ELR (cell line): ENCODE data around the gene TENM4.

Source experiments
- DNase-seq: peaks from one replicate; pipeline ENCODE4 v3.0.0-alpha.2; 2015; ENCODE audit warnings: low read depth

TENM4 gene

DNA sequence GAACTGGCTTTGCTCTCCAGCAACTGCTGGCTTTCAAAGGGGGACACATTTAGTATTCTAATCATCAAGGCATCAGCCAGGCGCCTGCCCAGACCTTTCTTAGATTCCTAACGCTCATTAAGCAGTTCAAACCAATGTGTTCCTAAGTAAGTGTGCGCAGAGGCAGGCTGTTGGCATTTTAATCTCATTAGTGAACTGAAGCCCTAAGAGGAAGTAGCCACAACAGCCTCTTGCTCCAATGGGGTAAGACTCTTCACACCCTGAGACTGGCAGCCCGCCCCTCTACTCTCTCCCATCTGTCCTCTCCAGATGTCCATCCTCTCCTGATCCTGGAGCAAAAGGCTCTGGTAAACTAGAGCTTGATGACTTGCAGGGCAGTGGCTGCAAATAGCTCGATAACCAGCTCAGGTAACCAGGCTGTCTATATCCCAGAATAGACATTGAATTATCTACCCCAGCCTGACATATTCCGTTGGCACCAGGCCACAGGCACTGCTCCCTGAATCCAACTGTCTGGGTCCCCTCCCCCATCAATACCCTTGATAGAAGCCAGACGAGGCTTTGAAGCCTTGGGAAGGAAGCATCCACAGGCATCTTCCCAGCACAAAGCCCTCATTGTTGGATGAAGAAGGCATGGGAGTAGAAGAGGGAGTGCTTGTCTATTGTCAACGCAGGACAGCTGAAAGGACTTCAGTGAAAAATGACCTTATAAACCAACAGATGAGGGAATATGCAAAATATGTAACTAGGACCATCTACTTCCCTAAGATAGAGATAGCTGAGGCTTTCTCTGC is 321.1 kb downstream of the TENM4 start:
- no peak for DNase-seq

DNA sequence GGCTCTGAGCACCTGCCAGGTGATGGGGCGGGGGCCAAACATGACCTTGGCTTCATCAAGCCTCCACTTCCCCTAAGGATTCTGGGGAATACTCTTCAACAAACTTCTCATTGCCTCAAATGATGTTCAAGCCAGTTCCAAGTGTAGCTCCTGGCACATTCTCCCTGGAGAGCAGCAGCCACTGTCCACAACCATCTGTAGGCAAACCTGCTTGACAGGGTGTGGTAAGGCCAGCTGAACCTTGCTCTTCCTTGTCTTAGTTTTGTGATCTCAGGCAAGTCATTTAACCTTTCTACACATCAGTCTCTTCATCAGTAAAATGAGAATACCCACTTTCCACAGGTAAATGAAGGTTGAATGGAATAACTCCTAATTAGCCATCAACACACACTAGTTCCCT is 323.3 kb downstream of the TENM4 start:
- no peak for DNase-seq

DNA sequence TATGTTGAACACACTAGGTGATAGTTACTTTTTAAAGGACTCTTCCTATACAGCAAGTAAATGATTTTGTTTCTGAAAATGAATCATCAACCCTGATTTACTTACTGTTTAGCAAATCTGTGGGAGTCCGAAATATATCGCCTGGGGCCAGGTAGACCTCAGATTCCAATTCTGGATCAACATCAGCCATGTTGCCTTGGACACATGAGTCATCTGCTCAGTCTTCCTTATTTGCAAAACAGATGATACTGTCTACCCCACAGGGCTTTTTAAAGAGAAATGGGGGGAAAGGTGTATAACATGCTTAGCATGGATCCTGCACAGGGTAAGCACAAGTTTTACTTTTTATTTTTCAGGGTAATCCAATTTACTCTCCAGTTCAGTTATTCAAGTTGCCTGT is 324.2 kb downstream of the TENM4 start:
- DNase-seq, result no peak

DNA sequence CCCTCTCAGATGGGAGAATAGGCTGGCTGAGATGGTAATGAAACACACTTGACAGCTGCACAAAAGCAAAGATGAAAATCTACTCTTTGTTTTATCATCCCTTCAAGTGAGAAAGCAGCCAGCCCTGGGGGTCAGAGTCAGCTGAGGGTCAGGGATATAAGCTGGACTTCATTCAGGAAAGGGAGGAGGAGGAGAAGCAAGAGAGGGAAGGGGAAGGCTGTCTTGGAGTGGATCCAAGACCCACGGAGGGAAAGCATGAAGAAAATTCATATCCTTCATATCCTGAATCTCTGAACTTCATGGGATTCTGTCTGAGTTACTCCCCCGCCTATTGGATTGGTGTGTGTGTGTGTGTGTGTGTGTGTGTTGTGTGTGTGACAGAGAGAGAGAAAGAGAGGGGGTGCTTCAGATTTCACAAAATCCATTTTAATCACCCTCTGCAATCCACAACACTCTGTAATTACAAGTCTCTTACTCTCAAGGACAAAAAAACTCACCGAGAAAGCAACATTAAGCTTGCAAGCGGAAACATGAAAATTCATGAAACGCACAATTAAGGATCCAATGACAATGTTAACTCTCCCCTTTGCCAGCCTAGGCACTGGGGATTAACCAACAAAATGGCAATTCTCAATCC is 327.7 kb downstream of the TENM4 start:
- DNase-seq, result no peak

DNA sequence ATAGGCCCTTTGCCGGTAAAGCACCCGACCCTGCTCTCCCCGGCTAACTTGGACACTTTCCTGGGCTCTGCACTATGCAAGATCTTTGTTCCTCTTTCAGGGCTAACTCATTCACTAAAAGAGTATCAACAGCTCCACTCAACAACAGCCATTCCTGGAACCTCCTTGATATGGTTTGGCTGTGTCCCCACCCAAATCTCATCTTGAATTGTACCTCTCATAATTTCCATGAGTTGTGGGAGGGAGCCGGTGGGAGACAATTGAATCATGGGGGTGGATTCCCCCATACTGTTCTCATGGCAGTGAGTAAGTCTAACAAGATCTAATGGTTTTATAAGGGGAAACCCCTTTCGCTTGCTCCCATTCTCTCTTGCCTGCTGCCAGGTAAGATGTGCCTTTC is 330.0 kb downstream of the TENM4 start:
- DNase-seq, result no peak

DNA sequence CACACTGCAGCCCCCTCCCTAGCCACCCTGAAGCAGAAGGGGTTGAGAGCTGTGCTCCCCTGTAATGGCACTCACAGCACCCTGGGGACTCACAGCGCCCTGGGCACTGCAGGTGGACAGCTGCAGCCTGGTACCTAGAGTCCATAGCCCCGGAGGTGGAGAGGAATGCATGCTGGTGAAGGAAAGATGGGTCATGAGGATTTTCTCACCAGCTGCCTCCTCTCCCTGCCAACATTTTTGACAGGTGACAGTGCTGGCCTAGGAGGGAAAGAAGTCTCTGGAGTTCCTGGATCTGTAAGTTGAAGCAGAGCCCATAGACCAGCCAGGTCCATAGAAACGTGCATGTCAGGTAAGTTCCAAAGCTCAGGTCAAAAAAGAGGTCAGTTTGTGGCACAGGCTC is 330.5 kb downstream of the TENM4 start:
- DNase-seq, result no peak

DNA sequence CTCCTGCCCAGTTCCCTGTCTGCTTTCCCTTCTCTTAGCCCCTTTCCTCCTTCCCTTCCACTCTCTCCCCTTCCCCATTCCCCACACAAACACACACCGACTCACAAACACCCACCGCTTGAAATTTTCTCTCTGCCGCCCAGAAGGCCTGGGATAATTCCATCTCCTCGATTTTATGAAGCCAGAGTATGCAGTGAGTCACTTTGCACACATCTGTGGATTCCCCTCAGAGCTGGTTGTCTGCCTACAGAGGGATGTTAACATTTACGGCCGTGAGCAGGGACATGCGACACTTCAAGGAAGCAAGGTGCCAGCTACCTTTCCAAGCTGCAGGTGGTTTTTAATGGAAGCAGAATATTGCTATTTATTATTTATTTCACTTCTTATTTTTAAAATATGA is 332.0 kb downstream of the TENM4 start:
- DNase-seq, result no peak

DNA sequence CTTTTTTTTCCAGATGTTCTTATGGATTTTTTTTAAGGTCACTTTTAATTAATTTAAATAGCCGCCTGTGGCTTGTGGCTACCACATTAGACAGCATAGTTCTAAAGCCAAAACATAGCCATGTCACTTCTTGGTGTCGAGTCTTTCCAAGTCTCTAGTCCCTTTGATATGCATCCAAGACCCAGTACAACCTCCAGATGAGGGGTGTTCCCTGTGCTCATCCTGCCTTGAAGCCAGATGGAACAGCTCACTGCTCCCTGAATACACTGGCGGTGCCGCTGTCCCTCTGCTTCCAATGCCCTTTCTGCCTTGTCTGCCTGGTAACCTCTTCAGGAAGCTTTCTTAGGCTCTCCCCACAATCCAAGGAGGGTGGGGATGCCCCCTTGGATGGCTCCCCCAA is 338.0 kb downstream of the TENM4 start:
- no peak for DNase-seq

DNA sequence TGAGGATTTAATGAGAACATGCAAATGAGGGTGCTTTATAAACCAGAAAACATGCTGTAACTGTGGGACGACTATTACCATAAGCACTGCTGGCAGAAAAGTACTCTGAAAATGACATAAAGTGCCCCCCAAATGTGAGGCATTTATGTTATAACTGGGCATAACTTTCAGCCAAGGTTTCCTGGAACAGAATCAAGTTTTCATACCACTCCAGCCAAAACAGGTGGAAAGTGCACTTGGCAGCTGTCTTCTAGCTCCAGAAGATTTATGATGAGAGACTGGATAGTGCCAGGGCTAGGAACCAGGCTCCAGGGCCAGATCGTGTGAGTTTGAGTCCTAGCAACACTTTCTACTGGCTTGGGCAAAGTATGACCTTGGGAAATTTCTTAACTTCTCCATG is 339.2 kb downstream of the TENM4 start:
- no peak for DNase-seq

DNA sequence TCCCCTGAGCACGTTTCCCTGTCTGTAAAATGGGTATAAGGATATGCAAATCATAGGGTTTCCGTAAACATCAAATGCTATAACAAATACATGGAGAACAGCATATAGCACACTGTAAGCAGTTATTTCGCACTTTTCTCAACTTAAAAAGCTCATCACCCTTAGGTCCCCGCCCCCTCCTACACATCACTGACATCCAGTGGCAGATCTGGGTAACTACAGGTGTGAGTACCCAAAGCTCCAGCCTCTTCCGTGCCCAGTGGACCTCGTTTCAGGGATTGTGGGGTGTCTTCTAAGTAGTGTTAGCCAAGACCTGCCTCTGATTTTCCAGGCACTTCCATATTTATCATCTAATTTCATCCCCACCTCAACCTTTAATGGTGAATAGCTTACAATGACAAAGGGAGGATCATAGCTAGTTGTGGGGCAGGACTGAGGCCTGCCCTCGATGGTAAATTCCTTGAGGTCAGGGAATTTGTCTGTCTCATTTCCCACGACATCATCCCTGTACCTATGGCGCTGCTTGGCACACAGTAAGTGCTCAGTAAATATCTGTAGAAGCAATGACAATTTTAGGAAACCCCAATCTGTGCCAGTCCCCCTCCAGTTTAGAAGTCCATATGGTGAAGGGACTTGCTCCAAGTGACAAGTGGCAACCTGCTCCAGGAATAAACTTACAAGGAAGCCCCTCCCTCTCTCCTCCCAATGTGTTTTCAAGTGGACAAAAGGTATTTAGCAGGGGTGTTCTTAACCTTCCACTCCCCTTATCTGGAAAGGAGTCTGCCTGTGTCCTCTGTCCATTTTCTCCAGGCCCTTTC is 340.5 kb downstream of the TENM4 start:
- DNase-seq, result peak; percentile 57

DNA sequence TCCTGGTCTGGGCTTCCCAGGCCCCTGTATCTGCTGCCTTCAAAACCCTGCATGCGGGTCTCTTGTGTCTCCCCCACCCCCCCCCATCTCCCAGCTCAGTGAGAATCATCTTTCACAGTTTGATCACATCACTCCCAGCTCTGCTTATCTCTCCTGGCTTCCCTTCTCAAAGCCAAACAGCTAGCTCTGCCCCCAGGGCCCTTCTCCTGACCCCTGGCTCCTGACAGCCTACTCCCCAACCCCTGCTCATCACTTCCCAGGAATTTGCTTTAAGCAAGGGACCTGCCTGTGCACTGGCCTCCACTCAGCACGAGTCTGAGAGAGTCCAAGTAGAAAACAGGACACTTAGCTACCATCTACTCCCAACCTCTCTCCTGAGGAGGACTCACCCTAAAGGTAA is 342.7 kb downstream of the TENM4 start:
- DNase-seq, result no peak

DNA sequence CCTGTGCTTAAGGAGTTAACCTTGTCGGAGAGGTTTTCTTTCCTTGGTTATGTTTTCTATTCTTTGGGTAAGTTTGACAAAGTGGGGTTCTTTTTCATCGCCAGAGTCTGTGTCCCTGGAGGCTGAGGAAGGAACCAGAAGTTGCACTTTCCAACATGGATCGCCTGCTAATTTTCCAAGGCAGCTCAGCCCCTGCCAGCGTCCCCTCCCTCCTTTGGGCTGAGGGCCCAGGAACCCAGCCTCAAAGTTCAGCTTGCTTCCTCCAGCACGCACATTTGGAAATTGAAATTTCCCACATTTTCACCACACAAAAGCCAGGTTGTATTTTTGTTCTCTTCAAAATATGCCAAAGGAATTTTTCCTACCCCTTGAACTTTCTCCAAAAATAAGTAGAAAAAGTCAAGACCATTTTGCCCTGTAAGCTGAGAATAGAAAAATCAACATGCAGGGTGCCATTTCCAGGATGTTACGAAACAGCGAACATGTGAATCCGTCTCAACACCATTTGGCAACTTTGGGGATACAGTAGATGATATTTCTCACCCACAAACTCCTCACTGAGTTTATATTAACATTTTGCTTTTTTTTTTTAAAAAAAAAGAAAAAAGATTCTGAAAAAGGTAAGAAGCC is 343.5 kb downstream of the TENM4 start:
- no peak for DNase-seq

DNA sequence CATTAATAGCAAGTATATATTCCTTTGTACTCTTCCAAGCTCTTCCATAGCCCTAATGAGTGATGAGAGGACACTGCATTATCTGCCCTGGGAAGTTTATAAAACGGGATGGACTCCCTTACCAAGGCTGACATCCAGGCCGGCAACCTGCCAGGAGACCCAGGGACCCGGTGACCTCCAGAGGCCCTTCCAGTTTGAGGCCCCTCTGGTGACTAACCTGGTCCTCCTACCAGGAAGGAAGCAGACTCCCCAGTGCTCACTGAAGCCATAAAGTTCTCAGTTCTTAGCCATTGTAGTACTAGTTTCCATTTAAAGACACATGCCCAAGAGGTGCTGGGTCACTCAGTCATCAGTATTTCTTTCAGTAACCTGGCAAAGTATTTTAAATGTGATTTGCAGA is 345.4 kb downstream of the TENM4 start:
- no peak for DNase-seq

DNA sequence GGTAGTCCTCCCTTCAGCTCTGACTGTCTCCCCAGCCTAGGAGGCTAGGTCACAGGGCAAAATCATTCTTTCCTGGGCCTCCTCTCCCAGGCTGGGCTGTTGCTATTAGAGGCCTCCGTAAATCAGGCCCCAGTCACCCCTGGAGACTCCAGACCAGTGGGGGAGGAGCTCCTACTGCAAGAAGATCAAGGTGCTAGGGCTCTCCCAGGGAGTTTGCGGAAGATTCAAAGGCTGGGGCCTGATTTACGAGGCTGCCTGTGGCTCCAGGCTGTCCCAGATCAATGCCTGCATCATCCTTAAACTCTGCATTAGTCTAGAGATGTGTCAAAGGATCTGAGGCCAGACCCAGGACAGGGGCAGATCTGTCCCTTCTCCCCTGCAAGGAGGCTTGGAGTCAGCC is 346.2 kb downstream of the TENM4 start:
- DNase-seq, result no peak

DNA sequence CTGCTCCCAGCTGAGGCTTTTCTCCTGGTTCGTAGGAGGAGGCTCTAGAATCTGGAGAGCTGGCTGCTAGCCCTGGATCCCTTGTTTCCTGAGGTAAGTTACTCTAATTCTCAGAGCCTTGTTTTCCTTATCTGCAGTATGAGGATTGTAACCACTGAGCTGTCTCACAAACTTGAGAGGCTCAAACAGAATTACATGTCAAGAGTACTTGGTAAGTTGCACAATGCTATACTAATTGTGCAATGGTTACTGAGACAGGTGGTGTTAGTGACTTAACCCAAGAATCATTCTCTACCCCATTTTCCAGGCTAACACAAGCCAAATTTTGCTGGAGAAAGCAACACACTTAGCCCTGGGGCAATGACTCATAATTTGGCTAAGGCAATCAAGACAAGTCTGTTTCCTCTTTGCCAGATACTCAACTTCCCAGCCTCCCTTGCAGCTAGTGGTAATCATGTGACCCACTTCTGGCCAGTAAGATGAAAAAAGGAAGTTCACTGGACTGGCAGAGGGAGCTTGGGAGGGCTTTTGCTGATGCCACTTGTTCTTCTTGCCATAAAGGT is 348.0 kb downstream of the TENM4 start:
- DNase-seq, result peak; percentile 78

DNA sequence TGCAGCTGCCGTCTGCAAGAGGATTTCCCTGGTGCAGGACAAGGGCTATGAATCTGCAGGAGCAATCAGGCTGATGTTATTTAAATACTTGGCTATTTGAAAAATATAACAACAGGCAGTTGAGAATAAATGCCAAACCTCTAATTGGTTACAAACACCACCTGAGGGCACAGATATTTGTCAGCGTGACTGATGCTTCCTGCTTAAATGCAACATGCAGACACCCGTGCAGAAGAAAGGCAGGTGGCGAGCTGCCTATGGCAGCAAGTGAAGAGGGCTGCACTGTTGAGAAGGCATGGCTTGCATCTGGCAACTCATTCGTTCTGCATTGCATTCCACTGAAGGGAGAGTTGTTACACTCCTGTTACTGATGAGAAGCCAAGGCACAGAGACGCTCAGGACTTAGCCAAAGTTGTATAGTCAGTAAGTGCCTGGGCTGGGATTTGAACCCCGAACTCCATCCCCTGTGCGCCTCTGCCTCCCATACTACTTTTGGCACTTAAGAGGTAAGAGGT is 350.6 kb downstream of the TENM4 start:
- no peak for DNase-seq

DNA sequence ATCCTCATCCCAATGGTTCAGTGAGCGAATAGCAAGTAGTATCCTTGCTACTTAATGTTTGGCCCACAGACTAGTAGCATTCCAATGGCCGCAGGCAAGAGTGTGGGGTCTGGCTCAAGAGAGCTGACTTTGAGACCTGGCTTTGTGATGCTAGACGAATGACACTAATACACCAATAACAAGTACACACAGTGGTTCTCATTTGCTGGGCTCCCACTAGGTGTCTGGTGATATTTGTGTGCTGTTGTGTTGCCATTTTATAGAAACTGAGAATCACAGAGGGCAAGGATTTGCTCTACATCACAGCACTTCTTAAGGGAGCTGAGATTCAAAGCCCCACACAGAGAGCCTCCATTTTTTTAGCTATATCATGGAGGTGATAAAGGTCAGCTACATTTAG is 351.2 kb downstream of the TENM4 start:
- DNase-seq, result no peak

DNA sequence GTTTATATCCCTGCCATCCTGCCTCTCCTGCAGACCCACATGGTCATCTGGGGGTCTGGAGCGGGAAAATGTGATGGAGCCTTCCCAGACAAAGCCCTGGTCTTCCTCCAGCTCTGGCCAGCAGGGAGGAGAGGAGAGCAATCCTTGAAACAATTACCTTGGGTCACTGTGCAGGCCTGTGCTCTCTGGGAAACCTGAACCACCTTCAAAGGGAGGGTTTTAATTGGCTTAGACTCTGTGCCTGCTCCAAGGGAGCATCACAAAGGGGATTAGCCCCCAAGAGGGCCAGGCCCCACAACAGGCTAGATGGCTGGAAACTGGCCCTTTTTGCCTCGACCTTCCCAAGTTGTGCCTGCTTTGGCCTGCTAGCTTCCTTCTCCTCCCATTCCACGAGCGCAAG is 351.9 kb downstream of the TENM4 start:
- no peak for DNase-seq

DNA sequence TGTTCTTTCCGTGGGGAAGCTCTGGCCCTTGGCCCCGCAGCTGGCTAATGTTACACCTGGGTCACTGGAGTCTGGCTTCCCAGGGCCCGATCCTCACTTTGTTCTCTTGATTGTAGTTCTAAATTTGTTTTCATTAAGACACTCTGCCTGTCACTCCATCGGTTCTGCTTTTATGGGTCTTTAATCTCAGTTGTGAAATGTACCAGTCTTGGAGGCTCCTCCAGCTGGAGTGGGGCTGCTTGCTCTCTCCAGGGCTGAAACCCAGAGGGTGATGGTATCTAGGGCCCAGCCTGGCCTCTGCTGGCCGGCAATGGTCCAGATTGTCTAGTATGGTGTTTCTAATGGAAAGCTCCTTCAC is 352.9 kb downstream of the TENM4 start:
- DNase-seq, result no peak

DNA sequence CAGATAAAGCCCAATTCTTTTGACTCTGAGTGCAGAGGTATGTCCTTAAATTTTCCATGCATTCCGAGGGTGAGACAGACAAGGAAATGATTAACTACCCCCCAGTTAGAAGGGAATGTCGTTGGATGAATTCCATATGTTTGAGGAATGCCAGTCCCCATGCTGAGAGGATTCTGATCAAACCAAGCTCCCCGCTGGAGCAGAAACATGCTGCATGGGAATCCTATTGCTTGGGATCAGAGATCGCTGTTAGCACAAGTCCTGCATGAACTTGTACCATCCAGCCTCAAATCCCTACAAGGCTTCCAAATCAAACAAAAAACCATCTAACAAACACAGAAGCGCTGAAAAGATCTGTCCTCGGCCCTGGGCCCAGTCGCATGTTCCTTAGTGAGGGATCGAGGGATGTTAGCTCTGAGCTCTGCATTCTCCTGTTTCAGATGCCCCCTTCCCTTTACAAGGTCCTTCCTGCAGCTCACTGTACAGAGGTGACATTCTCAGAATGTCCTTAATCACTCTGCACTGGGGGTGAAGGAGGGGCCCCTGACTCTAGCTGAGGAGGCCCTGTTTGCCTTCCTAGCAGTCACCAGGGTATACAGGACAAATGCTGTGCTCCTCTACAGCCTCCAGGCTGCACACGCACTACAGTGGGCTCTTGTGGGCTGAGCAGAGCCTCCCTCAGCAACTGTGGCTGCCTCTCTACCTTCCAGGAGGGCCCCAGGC is 353.4 kb downstream of the TENM4 start:
- DNase-seq, result peak; percentile 47

DNA sequence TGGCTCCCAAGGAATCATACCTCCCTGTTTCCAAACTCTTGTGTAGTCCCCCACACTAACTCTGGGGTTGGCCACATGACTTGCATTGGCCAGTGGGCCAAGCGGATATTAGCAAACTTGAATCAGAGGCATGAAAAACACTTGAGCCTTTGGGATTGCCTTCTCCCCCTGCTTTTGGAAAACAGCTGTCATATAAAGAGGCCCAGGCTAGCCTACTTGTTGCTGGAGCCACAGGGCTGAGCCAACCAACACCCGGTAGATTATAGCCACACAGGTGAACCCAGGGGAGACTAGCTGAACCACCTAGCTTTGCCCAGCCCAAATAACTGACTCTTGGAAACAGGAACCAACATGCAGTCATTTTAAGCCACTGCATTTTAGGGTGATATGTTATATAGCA is 354.8 kb downstream of the TENM4 start:
- no peak for DNase-seq

DNA sequence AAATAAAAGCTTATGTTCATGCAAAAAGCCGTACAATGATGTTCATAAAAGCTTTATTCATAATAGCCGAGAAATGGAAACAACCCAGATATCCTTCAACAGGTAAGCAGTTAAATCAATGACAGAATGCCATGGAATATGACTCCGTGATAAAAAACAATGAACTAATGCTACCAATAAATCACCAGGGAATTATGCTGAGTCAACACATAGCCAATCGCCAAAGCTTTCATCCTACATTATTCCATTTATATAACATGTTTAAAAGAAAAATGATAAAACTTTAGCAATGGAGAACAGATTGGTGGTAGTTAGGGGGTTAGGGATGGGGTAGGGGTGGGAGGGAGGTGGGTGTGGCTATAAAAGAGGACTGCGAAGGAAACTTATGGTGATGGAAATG is 356.4 kb downstream of the TENM4 start:
- no peak for DNase-seq
